Testis (tissue), 3 donors: ENCODE results near the gene TCERG1L. TPM values are rescaled to one million over a fixed set of nuclear protein-coding genes. Genes with fewer than 3 reads are reported as not detected.

Experiments
- DNase-seq: peaks from one replicate; pipeline ENCODE4 v3.0.0-alpha.2; 2019
- H3K27ac ChIP-seq, 2 donors: fragments of 200-600 bp; sonication (generic); one replicate each; pipeline ENCODE4 v1.5.1; 2019
- H3K27me3 ChIP-seq: fragments of 200-600 bp; sonication (generic); one replicate; pipeline ENCODE4 v1.5.1; 2019
- H3K36me3 ChIP-seq: fragments of 200-600 bp; sonication (generic); one replicate; pipeline ENCODE4 v1.5.1; 2017; ENCODE audit warnings: low read depth; ENCODE audit errors: missing control alignments
- H3K4me1 ChIP-seq: fragments of 200-600 bp; sonication (generic); one replicate; pipeline ENCODE4 v1.5.1; 2019
- H3K4me3 ChIP-seq, 2 donors: fragments of 200-600 bp; sonication (generic); one replicate each; pipeline ENCODE4 v1.5.1; 2017 to 2019
- H3K9me3 ChIP-seq: fragments of 200-600 bp; sonication (generic); one replicate; pipeline ENCODE4 v1.5.1; 2017
- CTCF ChIP-seq, 3 experiments: fragments of 450-650 bp in 2 of 3; fragments of 200-600 bp in 1 of 3; sonication (generic) in 1 of 3; IDR thresholded peaks; one replicate each; pipeline ENCODE4 v1.5.1; 2016 to 2019; ENCODE audit warnings: antibody characterized with exemption in 3 of 3, mild to moderate bottlenecking in 2 of 3, moderate library complexity in 1 of 3
- POLR2A ChIP-seq: fragments of 450-650 bp; IDR thresholded peaks from one replicate; pipeline ENCODE4 v1.6.1; 2017; ENCODE audit warnings: antibody characterized with exemption, mild to moderate bottlenecking, moderate library complexity
- WGBS, 2 donors: methylation state at CpG; one replicate each; pipeline ENCODE4 v1.1.5; 2018; 5-methylcytosine and 5-hydroxymethylcytosine counted together
- intact Hi-C: fragments of 100-400 bp; cut with DNase I; formaldehyde crosslinking; loops from one replicate; pipeline ENCODE4 v1.15.1; 2023; ENCODE audit warnings: low total_unique reads
- polyA plus RNA-seq: library from polyadenylated mRNA; stranded (reverse); fragments of 350-450 nt; fragmentation: Illumina TruSeq; extraction: RNeasy Lipid Tissue Mini Kit (QIAGEN cat#74804); gene quantifications from one replicate; pipeline ENCODE4 v1.2.3, GENCODE V29; 2014; ENCODE audit warnings: low read depth, low replicate concordance; ENCODE audit not compliant: insufficient read depth
- total RNA-seq, 2 donors: library from RNA; depleted of rRNA; stranded (reverse); fragments of >200 nt; gene quantifications; one replicate each; pipeline ENCODE4 v1.2.3, GENCODE V29; 2016

The TCERG1L gene
- total and polyA plus RNA-seq, 3 donors from 2014 or later: 3.0 to 8.3 (median 7.7) TPM

- WGBS, 2 donors: 70 to 73% methylated on average over 15 to 19 of the region's 19 CpGs
- DNase-seq: no peak
- Histone ChIP-seq H3K9me3 (no peaks in the 10 kb centered on the region), H3K4me1 (no peaks in the 10 kb centered on the region), H3K36me3 (no peaks in the 10 kb centered on the region), H3K4me3 (no peak overlapping the region), H3K27ac (no peak overlapping the region), H3K27me3 (no peaks in the 10 kb centered on the region)
- TF ChIP-seq CTCF (IDR thresholded peaks at IDR 0.05): no peak
- TF ChIP-seq POLR2A: no peak
- intact Hi-C loops: no loop called here
These were observed 80.1 kb downstream of the TCERG1L start for GRCh38 chr10:131231323-131231964.

GRCh38 chr10:131230641-131231322, 80.7 kb downstream of the TCERG1L start:
- intact Hi-C loops: no loop called here
- Histone ChIP-seq H3K27me3 (no peaks in the 10 kb centered on the region), H3K27ac (no peak overlapping the region), H3K36me3 (no peaks in the 10 kb centered on the region), H3K4me1 (no peaks in the 10 kb centered on the region), H3K9me3 (no peaks in the 10 kb centered on the region), H3K4me3 (no peak overlapping the region)
- no peak for DNase-seq
- WGBS, 2 donors: 84 to 95% methylated on average over 12 to 14 of the region's 15 CpGs
- TF ChIP-seq POLR2A (no peak), CTCF (IDR thresholded peaks at IDR 0.05) (no peak)

- no peaks in the 10 kb centered on the region for H3K36me3 ChIP-seq
- TF ChIP-seq POLR2A (no peak), CTCF (IDR thresholded peaks at IDR 0.05) (no peak)
- H3K9me3 ChIP-seq: no peaks in the 10 kb centered on the region
- no peaks in the 10 kb centered on the region for H3K4me1 ChIP-seq
- WGBS, 2 donors: 81 to 89% methylated on average over 16 to 17 of the region's 17 CpGs
- no peak for DNase-seq
- H3K27ac ChIP-seq: no peak overlapping the region
- intact Hi-C loops: no loop called here
- no peaks in the 10 kb centered on the region for H3K27me3 ChIP-seq
- no peak overlapping the region for H3K4me3 ChIP-seq
These were observed 81.4 kb downstream of the TCERG1L start for GRCh38 chr10:131230166-131230565.

GRCh38 chr10:131227163-131227740, 84.3 kb downstream of the TCERG1L start:
- no peak for TF ChIP-seq CTCF (IDR thresholded peaks at IDR 0.05)
- no peak for TF ChIP-seq POLR2A
- H3K27me3 ChIP-seq: no peaks in the 10 kb centered on the region
- no peak overlapping the region for H3K27ac ChIP-seq
- DNase-seq: no peak
- H3K4me1 ChIP-seq: no peaks in the 10 kb centered on the region
- WGBS, 2 donors: 87 to 90% methylated on average over 10 to 16 of the region's 16 CpGs
- H3K36me3 ChIP-seq: no peaks in the 10 kb centered on the region
- H3K9me3 ChIP-seq: no peaks in the 10 kb centered on the region
- intact Hi-C loops: no loop called here
- no peak overlapping the region for H3K4me3 ChIP-seq
